IMR-90 (cell line): ENCODE results near the gene FES.
"Not testable (repeated sequence)": the region's sequence is repeated elsewhere in the genome, so short reads cannot be mapped to it uniquely, and the experiment has no call there.

Experiments used
- BHLHE40 ChIP-seq: fragments of 150-350 bp; IDR thresholded peaks from 2 replicates; pipeline ENCODE4 v1.6.1; 2016; ENCODE audit warnings: mild to moderate bottlenecking, low read depth, low read length
- CEBPB ChIP-seq: IDR thresholded peaks from 2 replicates; pipeline ENCODE4 v1.6.1; 2012; ENCODE audit warnings: low read depth, low read length, improper control_type of control experiment
- MAFK ChIP-seq: IDR thresholded peaks from 2 replicates; pipeline ENCODE4 v1.6.1; 2012; ENCODE audit warnings: low read depth, low read length, improper control_type of control experiment
- MAZ ChIP-seq: IDR thresholded peaks from 2 replicates; pipeline ENCODE4 v1.6.1; 2012; ENCODE audit warnings: low read depth, mild to moderate bottlenecking, low read length, improper control_type of control experiment, moderate library complexity, borderline replicate concordance
- NFE2L2 ChIP-seq: fragments of 150-350 bp; IDR thresholded peaks from 2 replicates; pipeline ENCODE4 v1.6.1; 2016; ENCODE audit warnings: low read depth, mild to moderate bottlenecking, low read length
- POLR2A ChIP-seq: IDR thresholded peaks from 2 replicates; pipeline ENCODE4 v1.6.1; 2012; ENCODE audit warnings: mild to moderate bottlenecking, low read depth, low read length
- RAD21 ChIP-seq: IDR thresholded peaks from 2 replicates; pipeline ENCODE4 v1.6.1; 2012; ENCODE audit warnings: low read length, improper control_type of control experiment
- RCOR1 ChIP-seq: IDR thresholded peaks from 2 replicates; pipeline ENCODE4 v1.6.1; 2012; ENCODE audit warnings: mild to moderate bottlenecking, low read length, improper control_type of control experiment; ENCODE audit not compliant: insufficient replicate concordance
- RFX5 ChIP-seq: IDR thresholded peaks from 2 replicates; pipeline ENCODE4 v1.8.0; 2012; ENCODE audit warnings: low read depth, mild to moderate bottlenecking, low read length, moderate library complexity
- SMC3 ChIP-seq: fragments of 150-350 bp; IDR thresholded peaks from 2 replicates; pipeline ENCODE4 v1.6.1; 2016; ENCODE audit warnings: low read depth, mild to moderate bottlenecking, antibody characterized with exemption, low read length, moderate library complexity
- TF ChIP-seq, protein P1 (sequence below): conservative IDR thresholded peaks from 2 replicates; pipeline ENCODE4 v1.5.1; 2012; ENCODE audit warnings: mild to moderate bottlenecking, low read depth, low read length, improper control_type of control experiment
- TF ChIP-seq, protein P2 (sequence below): fragments of 150-350 bp; IDR thresholded peaks from 2 replicates; pipeline ENCODE4 v1.6.1; 2017; ENCODE audit warnings: mild to moderate bottlenecking, antibody characterized with exemption, low read length, low read depth

DNA sequence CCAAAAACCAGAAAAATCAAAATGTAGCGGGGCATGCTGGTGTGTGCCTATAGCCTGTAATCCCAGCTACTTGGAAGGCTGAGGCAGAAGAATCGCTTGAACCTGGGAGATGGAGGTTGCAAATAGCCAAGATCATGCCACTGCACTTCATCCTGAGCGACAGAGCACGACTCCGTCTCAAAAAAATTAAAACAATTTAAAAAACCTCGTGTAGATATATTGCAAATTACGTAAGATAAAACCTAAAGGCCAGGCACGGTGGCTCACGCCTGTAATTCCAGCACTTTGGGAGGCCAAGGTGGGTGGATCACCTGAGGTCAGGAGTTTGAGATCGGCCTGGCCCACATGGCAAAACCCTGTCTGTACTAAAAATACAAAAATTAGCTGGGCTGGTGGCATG is 42.5 kb downstream of the FES start:
- TF ChIP-seq, protein P1, sequence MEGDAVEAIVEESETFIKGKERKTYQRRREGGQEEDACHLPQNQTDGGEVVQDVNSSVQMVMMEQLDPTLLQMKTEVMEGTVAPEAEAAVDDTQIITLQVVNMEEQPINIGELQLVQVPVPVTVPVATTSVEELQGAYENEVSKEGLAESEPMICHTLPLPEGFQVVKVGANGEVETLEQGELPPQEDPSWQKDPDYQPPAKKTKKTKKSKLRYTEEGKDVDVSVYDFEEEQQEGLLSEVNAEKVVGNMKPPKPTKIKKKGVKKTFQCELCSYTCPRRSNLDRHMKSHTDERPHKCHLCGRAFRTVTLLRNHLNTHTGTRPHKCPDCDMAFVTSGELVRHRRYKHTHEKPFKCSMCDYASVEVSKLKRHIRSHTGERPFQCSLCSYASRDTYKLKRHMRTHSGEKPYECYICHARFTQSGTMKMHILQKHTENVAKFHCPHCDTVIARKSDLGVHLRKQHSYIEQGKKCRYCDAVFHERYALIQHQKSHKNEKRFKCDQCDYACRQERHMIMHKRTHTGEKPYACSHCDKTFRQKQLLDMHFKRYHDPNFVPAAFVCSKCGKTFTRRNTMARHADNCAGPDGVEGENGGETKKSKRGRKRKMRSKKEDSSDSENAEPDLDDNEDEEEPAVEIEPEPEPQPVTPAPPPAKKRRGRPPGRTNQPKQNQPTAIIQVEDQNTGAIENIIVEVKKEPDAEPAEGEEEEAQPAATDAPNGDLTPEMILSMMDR = not testable (repeated sequence)
- not testable (repeated sequence) for TF ChIP-seq BHLHE40, POLR2A, RAD21, SMC3, CEBPB, MAZ, MAFK, RCOR1, RFX5, NFE2L2
- TF ChIP-seq, protein P2, sequence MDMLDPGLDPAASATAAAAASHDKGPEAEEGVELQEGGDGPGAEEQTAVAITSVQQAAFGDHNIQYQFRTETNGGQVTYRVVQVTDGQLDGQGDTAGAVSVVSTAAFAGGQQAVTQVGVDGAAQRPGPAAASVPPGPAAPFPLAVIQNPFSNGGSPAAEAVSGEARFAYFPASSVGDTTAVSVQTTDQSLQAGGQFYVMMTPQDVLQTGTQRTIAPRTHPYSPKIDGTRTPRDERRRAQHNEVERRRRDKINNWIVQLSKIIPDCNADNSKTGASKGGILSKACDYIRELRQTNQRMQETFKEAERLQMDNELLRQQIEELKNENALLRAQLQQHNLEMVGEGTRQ = not testable (repeated sequence)
